ENCODE data around the gene GCLM.

Gene GCLM

DNA sequence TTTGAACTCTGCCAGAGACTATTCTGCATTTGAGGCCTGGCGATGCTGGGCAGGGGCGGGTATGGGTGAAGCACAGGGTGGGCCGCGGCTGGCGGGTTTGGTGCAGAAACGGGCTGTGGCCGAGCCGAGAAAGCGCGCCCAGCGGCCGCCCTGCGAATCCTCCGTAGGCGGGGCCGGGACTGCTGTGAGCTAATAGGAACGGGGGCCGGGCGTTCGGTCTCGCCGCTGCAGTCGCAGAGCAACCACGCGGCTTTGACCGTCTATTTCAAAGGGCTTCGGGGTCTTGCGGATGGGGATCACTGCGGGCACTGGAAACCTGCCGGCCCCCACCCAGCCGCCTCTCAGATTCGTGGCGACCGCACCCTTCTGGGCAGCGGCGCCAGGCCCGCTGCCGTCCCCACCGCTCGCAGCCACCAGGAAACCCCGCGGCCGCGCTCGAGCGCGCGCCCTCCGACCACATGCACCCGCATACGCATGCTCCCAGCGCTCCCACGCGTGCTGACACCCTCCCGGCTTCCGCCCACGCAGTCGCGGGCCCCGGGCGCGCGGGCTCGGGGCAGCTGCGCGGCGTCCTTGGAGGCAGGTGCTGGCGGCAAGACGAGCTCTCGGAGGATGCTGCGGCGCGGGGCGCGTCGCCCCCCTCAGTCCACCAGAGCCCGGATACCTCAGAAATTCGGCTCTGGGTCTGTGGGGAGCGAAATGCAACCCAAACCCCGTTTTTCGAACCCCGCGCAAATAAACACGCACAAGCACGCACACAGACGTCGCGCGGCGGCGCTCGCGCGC, 62.8 kb downstream of the GCLM start:
- peak; percentile 88 for DNase-seq (ENCODE audit: low read depth)

DNA sequence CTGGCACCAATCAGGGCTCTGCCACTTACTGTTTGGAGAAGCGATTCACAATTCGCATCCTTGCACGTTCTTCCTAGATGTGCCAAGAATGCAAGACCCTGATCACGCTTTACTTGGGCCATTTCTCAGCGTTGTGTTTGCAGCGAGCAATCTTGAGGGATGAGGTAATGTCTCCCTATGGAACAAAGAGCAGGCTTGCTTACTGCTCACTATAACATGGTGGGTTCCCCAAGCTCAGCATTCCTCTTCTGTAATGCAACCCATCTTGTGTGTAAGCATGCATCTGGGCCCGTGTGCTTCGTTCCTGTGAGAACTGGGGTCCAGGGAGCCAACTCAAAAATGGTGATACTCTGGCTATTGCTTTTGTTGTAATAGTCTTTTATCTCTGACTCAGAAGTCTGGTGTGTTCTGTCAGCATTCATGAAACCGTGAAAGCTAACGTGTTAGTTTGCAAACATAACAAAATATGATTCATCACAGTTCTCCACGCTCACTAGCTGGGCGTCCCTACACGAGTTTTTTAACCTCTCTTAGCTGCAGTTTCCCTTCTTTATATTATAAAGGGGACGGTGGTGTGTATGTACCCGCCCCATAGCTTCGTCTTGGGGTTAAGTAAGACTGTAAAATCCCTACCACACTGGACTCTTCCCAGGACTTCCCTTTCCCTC, 63.6 kb downstream of the GCLM start:
- peak; percentile 37 for DNase-seq (ENCODE audit: low read depth)

DNA sequence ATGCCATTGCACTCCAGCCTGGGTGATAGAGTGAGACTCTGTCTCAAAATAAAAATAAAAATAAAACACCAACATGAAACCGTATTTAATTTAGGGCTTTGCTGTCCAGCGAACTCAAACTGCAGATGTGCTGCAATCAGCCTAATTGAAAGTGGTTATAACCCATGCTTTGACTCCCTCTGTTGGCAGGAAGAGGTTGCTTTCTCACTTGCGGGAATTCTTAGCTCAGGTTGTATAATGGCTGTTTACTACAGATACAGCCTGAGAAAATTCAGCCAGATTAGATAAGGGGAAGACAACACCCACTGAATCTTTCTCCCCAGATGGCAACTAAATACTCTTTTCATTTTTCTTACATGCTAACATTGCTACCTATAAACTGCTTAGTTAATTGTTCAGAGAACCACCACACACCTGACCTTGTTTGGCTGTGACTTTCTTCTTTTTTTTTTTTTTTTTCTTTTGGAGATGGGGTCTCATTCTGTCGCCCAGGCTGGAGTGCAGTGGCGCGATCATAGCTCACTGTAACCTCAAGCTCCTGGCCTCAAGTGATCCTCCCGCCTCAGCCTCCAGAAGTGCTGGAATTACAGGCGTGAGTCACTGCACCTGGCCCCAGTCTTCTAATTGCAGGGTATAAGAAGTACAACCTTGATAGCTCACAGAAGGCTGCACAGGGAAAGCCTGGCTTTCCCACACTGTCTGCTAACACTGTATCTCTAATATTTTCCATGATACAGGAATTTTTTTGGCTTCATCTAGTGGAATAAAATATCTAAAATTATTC, 64.8 kb downstream of the GCLM start:
- DNase-seq (ENCODE audit: low read depth), result peak; percentile 14

DNA sequence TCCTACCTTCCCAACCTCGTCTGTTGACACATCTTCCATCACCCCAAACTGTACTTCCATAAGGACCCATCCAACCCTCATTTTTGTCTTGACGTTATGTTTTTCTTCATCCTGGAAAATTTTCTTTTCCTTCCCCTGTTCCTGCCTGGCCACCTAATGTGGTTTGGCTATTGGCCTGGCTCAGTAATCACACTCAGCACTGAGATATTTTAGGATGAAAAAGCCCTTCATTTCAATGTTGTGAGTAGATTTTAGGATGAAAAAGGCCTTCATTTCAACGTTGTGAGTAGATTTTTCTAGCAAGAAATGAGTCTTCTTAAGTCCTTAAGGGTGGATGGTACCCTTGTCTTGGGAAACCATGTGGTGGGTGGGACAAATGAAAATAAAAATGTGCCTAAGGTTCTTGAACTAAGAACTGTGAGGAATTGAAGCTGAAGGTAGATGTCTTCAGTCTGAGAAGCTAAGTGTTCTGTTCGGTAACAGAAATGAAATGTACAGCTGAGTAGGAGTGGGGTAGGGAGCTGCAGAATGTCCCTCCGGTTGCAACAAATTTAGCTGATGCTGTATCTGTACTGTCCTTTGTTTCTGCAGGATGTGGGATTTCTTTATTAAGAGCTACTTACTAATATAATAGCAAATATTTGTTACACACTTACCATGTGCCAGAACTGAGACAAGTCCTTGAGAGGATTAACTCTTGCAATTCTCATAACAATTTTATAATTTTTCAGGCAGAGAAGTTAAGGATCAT, 66.3 kb downstream of the GCLM start:
- no peak for DNase-seq (ENCODE audit: low read depth)

DNA sequence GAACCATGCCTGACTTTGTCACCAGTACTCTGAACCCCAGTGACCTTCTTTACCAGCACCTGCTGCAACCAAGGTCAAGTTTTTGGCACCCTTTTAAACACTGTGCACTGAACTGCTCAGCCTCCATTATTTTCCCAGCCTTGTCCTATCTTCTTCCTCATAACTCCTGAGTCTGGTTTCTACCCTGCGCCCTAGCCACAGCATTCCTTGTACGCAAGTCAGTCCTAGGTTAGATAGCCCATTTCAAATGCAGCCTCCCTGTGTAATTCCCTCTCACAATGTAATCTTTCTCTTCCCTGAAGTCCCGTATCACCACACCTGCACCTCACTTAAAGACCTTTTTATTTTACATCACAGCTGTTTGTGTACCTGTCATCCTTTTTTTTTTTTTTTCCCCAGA, 67.5 kb downstream of the GCLM start:
- no peak for DNase-seq (ENCODE audit: low read depth)

DNA sequence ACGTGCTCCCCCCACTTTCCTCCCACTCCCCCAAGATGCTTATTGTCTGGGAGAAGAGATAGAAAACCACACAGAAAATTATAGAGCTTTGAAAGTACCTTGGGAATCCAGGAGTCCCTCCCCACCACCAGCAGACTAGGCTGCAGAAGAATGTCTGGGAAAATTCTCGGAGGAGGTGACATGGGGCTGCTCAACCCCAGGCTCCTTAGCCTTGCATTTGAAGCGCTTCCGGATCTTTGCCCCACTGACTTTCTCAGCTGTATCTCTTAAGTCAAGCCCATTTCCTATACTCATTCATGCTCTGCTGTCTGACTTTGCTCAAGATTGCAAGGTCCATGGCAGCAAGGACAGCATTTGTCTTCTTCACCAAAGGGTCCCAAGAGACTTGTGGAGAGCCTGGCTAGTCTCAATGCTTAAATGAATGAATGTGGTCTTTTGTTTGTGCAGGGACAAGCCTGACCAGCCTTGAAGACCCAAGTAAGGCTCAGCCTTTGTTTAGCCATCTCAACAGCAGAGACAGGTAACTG, 68.2 kb downstream of the GCLM start:
- no peak for DNase-seq (ENCODE audit: low read depth)

DNA sequence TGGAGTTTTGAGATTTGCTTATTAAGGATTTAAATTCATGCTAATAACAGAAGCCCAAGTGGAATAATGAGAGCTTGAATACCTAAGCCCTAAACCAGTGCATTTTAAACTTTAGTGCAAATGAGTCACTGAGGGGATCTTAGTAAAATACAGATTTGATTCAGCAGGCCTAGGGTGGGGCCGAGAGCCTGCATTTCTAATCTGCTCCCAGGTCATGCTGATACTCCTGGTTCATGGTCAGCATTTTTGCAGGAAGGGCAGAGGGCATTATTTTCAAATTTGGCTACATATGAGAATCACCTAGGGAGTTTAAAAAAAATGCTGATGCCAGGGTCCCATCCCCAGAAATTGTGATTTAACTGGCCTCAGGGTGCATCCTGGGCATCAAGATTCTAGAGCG, 69.5 kb downstream of the GCLM start:
- DNase-seq (ENCODE audit: low read depth), result no peak

DNA sequence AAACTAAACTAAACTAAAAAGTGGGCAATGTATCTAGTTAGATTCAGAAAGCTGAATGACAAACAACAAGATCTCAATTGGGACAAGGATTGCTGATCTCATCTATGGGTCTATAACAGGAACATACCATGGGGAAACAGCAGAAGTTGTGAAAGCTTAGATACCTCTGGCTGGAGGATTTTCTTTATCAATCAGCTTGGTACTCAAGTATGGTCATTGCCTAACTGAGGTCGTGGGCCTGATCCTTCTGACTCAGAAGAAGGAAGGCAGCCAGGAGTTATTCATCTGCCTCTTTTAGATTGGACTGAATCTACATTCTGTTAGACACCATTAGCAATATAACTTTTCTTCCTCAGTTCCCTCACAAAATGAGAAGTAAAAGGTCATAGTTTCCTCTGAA, 69.9 kb downstream of the GCLM start:
- no peak for DNase-seq (ENCODE audit: low read depth)

DNA sequence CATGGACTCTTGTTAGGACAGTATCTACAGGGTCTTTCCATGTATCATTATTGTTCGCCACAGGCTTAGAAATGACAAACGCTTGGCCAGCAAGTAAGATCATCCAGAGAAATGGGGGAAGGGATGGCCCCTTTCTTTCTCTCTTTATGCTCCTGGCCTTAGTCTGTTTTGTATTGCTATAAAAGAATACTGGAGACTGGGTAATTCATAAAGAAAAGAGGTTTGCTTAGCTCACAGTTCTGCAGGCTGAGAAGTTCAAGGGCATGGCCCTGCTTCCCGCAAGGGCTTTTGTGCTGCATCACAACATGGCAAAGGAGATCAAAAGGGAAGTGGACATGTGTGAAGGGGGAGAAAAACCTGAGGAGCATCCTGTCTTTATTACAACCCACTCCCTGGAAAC, 71.3 kb downstream of the GCLM start:
- DNase-seq (ENCODE audit: low read depth), result no peak
